Measurements from ENCODE around the gene PLPPR1.

PLPPR1 gene

DNA sequence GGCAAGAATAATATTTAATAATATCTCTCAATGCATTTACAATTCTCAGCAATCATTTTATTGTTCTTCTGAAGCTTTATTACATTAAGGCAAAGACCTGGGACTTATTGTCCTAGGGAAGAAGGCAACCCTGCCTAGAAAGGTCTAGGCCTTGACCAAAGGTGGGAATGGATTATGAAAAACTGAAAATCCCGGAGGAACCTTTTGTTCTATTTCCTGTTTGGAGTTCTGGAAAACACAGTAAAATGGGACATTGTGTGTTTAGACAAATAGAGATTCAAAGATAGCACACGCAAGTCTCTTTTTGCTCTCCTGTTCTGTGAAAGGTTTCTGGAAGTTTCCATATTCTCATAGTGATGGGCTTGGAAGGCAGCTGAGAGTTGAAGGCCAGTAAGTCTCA is 325.2 kb downstream of the PLPPR1 start:
- DNase-seq (ENCODE audit: low read depth), result no peak

GRCh38 chr9:101354143-101354764 is 325.7 kb downstream of the PLPPR1 start:
- no peak for DNase-seq (ENCODE audit: low read depth)

- DNase-seq (ENCODE audit: low read depth), result no peak
These were observed 326.5 kb downstream of the PLPPR1 start for GRCh38 chr9:101354765-101355708.

GRCh38 chr9:101356619-101357018 is 328.1 kb downstream of the PLPPR1 start:
- DNase-seq (ENCODE audit: low read depth), result no peak

GRCh38 chr9:101359679-101360078 is 331.2 kb downstream of the PLPPR1 start:
- no peak for DNase-seq (ENCODE audit: low read depth)

DNA sequence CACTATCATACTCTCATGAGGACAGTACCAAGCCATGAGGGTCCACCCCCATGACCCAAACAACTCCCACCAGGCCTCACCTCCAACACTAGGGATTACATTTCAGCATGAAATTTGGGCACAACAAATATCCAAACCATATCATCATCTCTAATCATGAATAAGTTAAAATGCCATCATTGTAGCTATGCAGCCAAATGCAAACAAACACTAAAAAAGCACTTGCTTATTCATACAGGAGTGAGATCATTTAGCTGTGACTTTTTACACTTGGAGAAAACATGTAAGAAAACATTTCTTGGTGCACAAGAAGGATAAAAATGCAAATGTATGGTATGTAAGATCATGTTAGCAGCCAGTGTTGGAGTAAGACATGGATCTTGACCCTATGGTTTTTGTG is 332.1 kb downstream of the PLPPR1 start:
- no peak for DNase-seq (ENCODE audit: low read depth)

DNA sequence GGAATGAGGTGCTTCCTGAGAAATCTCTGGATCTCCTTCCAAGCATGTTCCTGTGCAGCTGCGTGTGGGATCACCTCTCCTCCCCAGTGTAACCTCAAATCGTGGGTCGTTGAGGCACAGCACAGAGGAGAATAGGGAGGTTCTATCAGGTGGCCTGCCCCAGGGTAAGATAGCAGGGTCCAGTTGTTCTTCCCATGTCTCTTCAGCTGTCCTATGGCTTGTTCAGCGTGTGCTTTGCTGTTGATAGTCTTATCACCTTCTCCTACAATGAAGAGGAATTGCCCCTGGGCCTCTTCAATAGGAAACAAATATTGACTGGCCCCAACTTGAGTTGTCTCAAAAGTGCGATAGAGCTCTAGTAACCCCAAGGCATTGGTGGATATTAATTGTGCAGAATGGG is 333.9 kb downstream of the PLPPR1 start:
- DNase-seq (ENCODE audit: low read depth), result no peak

GRCh38 chr9:101365181-101365580 is 336.7 kb downstream of the PLPPR1 start:
- DNase-seq (ENCODE audit: low read depth), result no peak

DNA sequence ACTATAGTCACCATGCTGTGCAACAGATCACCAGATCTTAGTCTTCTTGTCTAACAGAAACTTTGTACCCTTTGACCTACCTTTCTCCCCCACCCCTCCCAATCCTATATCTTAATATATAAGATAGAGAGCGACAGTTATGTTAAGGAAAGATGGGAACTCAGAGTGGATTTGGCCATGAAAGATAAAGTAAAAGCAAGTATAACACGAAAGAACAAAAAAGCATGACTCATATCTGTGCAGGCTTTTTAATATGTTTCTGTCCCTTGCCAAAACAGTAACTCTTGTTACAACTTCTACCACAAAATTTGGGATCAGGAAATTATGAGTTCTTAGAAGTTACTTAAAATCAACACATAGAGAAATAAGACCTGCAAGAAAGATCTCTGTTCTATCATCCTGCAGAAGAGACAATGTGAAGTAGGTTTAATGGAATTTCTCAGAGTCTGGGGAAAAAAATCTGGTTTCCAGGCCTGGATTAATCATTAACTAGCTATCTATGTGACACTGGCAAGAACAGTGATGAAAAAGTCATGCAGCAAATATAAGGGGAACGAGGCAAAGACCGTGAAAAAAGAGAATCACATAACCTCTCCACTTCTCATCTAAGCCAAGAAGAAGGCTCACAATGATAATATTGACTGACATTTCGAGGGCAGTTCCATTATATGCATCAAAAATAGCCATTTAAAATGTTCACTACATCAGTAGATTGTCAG is 337.7 kb downstream of the PLPPR1 start:
- no peak for DNase-seq (ENCODE audit: low read depth)

GRCh38 chr9:101367323-101367722 is 338.8 kb downstream of the PLPPR1 start:
- no peak for DNase-seq (ENCODE audit: low read depth)

- no peak for DNase-seq (ENCODE audit: low read depth)
These were observed 340.8 kb downstream of the PLPPR1 start for GRCh38 chr9:101369286-101369685.

DNA sequence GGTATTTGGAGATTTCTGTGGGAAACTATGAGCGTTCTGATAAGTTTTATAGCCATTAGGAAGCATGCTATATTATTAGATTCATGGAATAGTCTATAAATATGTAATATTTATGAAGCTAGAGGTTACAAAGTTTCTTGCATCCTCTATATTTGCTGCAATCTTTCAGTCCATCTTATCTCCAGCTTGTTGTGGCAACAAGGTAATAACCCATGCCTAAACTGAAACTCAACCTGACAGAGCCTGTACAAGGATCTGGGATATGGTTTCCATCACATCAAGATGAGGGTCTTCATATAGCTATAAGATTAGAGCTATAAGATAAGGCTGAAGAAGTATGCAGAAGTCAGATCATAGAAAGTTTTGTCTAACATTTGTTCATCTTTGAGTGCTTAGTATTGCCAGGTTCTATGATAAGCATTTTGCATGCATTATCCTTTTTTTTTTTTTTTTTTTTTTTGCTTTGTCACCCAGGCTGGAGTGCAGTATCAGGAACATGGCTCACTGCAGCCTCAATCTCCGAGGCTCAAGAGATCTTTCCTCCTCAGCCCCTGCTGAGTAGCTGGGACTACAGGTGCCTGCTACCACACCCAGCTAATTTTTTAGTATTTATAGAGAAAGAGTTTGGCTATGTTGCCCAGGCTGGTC is 341.5 kb downstream of the PLPPR1 start:
- DNase-seq (ENCODE audit: low read depth), result no peak

GRCh38 chr9:101371813-101372212 is 343.3 kb downstream of the PLPPR1 start:
- no peak for DNase-seq (ENCODE audit: low read depth)

GRCh38 chr9:101372327-101373118 is 344.0 kb downstream of the PLPPR1 start:
- no peak for DNase-seq (ENCODE audit: low read depth)

Measured in GM04503 (cell line).